22Rv1 (cell line): Measurements from ENCODE around the gene DTX1.

Source experiments
- H3K27ac ChIP-seq: fragments of 450-650 bp; 2 replicates; pipeline ENCODE4 v1.5.1; 2017
- ZFX ChIP-seq: fragments of 450-650 bp; IDR thresholded peaks from 2 replicates; pipeline ENCODE4 v1.6.1; 2017; ENCODE audit warnings: antibody characterized with exemption, borderline replicate concordance
- TF ChIP-seq, protein P1 (sequence below): fragments of 450-650 bp; IDR thresholded peaks from 2 replicates; pipeline ENCODE4 v1.5.1; 2017; ENCODE audit warnings: mild to moderate bottlenecking

Gene DTX1

DNA sequence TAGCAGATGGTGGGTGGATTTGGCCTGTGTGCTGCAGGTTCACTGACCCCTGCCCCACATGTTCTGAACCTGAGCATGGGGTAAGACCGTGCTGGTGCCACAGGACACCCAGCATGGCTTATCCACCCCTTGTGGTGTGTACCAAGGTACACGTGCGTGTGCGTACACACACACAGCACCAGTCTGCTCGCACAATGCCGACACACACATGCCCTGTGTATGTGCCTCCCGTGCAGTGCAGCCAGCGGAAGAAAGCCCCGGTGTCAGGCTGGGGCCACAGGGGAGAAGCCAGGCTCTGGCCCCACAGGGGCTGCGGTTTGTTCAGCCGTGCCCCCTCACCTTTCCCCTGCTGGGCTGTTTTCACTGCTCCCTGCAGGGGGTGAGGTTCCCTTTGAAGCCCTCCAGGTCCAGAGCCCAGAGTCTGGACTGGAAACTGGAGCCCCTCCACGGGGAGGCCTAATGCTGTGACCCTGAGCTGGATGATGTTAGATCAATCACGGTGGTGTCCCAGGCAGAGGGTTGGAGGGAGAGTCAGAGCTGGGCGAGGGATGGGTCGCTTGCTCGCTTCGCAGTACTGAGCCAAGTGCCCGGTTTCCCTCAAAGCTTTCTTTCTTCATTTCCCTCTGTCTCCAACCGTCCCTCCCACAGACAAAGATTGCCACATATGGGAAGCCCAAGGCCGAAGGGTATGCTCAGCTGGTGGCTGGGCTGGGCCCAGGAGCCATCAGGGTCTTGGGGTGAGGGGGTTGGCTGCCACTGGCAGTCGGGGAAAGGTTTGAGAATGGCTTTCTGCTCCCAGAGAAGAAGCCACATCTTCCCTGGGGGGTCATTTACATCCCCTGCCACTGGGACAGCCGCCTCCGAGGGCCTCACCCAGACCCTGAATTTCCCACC, 6.2 kb downstream of the DTX1 start:
- no peak overlapping the region for H3K27ac ChIP-seq
- TF ChIP-seq ZFX, result no peak
- TF ChIP-seq, protein P1, sequence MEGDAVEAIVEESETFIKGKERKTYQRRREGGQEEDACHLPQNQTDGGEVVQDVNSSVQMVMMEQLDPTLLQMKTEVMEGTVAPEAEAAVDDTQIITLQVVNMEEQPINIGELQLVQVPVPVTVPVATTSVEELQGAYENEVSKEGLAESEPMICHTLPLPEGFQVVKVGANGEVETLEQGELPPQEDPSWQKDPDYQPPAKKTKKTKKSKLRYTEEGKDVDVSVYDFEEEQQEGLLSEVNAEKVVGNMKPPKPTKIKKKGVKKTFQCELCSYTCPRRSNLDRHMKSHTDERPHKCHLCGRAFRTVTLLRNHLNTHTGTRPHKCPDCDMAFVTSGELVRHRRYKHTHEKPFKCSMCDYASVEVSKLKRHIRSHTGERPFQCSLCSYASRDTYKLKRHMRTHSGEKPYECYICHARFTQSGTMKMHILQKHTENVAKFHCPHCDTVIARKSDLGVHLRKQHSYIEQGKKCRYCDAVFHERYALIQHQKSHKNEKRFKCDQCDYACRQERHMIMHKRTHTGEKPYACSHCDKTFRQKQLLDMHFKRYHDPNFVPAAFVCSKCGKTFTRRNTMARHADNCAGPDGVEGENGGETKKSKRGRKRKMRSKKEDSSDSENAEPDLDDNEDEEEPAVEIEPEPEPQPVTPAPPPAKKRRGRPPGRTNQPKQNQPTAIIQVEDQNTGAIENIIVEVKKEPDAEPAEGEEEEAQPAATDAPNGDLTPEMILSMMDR, result no peak

DNA sequence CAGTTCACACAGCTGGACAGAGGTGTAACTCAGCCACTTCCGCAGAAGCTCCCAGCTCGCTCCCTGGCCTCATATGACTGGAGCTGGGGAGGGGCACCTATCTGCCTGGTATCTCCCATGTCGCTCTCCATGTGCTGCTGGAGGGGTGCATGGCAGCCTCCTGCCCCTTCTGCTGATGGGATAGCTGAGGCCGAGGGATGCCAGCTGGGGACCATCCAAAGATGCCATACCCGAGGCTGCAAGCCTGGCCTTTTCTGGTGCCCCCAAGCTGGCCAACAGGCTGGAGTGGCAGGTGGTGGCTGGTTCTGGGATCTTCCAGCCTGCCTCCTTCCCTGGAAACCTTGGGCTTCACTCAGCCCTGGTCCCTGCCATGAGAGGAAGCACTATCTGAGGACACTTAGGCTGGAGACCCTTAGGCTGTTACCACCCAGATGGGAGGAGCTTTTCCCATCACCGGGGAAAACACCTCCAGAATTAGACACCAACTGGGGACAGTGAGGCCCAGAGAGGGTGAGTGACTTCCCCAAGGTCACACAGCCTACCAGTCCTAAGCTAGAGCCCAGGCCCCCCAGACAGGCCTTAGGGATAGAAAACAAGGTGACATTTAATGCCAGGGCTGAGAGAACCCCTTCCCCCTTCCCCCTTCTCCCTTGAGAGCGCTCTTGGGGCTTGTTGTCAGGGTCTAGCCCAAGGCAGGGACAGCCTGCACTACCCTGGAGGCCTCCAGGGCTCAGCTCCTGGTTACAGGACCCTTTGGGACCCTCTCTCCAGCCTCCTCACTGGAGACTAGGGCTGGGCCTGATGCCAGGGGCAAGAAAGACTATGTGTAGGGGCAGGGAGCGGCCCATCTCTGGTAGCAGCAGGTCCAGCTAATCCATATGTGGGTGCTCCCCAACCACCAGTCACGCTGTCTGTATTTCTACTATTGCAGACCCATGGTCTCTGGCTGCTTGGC, 7.1 kb downstream of the DTX1 start:
- no peak overlapping the region for H3K27ac ChIP-seq
- TF ChIP-seq ZFX, result no peak
- TF ChIP-seq, protein P1, result no peak

DNA sequence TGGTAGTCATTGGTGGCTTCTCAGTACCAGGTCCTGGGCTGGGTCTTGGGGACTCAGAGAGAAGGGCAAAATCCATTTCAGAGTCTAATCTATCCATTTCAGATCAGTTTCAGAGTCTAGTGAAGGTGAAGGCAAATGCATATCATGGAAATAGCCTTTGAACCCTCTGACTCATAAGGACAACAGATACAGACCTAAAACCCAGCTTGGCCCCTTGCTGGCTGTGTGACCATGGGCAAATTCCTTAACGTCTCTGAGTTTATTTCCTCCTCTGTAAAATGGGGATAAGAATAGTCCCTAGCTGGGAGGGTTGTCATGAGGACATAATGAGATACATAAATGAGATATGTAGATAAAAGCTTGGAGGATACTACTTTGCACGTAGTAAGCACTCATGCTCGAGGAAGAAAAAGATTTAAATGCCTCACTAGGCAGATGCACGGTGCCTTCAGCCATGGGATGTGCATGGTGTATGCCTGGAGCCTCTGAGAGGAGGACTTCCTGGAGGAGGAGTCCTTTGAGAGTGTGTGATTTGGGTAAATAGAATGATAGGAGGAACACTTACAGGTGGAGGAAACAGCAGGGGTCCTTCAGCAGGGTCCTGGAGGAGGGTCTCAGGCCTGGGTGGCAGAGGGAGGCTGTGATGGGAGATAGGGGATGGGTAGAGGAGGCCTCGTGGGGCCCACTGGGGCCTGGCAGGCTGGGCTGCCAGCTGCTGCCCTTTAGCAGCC, 8.0 kb downstream of the DTX1 start:
- no peak overlapping the region for H3K27ac ChIP-seq
- no peak for TF ChIP-seq ZFX
- TF ChIP-seq, protein P1, result no peak

DNA sequence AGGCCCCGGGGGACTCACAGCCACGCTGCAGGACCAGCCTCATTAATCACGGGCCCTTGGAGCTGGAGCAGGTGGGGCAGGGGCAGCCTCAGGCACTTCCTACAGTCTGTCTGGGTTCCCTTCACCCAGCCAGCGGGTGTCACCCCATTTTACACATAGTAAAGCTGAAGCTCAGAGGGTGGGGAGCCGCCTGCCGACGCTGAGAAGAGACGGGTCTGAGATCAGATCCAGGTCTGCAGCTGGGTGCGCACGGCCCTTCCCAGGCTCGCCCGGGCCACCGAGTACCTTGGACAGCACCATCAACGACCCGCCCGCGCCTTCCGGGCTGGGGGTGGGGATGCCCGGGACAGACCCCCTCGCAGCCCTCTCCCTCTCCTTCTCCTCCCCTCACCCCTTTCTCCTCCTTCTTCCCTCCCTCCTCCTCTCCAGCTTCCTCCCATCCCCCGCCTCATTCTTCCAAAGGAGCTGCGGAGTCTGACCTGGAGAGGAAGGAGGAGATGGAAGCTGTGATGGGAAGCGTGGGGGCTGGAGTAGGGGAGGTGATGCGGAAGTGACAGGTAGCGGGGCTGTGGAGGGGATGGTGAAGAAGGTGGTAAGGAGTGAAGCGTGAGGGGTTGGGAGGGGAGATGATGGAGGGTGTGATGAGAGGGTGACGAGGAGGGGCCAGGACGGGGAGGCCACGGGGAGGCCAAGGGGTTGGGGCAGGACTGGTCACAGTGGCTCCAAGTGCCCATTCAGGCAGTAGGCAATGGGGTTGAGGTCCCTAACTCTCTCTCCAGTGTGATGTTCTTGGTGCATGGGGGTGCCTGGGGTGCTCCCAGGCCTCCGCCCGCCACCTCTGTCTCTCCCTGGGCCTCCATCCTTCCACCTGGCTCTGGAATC, 8.8 kb downstream of the DTX1 start:
- H3K27ac ChIP-seq, result no peak overlapping the region

DNA sequence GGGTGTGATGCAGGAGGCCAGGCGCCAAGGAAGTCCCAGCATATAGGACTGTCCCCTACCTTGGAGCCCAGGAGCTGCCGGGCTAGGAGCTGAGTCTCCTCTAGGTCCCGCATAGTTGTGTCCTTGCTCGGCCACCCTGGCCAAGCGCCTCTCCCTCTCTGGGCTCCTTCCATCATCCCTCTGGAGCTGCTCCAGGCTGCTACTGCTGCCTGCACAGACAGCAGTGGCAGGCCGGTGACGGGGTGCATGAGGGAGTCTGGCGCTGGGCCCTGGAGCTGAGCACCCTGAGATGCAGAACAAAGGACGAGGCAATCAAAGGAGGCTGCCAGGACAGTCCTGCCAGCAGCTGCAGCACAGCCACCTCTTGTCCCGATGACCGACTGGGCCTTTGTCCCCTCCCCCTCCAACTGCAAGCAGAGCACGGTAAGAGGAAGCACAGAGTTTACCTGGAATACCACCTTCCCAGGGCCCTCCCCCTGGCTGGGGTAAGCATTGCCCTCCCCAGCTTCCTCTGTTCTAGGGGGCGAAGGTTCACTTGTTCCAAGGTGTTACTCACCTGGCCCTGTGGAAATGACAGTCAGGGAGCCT, 10.4 kb downstream of the DTX1 start:
- TF ChIP-seq ZFX, result no peak
- TF ChIP-seq, protein P1, result no peak
- no peak overlapping the region for H3K27ac ChIP-seq

More for the DNA sequence above, 8.8 kb downstream of the DTX1 start:
- TF ChIP-seq ZFX, result no peak
- TF ChIP-seq, protein P1, result no peak
